GM12878 (cell line): Measurements from ENCODE around the gene CAMTA1. TPM values are rescaled to one million over a fixed set of nuclear protein-coding genes. Genes with fewer than 3 reads are reported as not detected.

Source experiments
- ATAC-seq: fragments of 200-7000 bp; cut with Tn5 transposase; 3 replicates; pipeline ENCODE4 v1.9.1; 2020; ENCODE audit warnings: mild to moderate bottlenecking, moderate library complexity
- BruUV-seq: library from RNA; stranded (reverse); fragments of 400-500 nt; replicated peaks from 2 replicates; lab custom pipeline; 2021; lab: Mats Ljungman, UMichigan
- CTCF ChIA-PET: fragments of 300-600 bp; sonication (Branson Sonifier 250); formaldehyde crosslinking; extraction: SDS; loops from one replicate; lab custom pipeline; 2021; ENCODE audit warnings: inconsistent platforms; lab: Yijun Ruan, JAX
- POLR2A ChIA-PET: fragments of 350-600 bp; formaldehyde crosslinking; extraction: SDS; loops from one replicate; lab custom pipeline; 2021; ENCODE audit warnings: inconsistent platforms; lab: Charles Lee
- RAD21 ChIA-PET: fragments of 300-600 bp; sonication (Branson Sonifier 250); formaldehyde crosslinking; loops from one replicate; lab custom pipeline; 2023; ENCODE audit warnings: antibody characterized with exemption; ENCODE audit not compliant: unreplicated experiment; lab: Charles Lee
- SMC1A ChIA-PET: fragments of 300-600 bp; sonication (Branson Sonifier 250); formaldehyde crosslinking; loops from one replicate; lab custom pipeline; 2023; ENCODE audit not compliant: unreplicated experiment, uncharacterized antibody; lab: Charles Lee
- DNase-seq: peaks from one replicate; pipeline ENCODE4 v3.0.0-alpha.2; 2011; ENCODE audit warnings: low read depth, low spot score
- FAIRE-seq: peaks from 3 replicates; lab custom pipeline; 2011; peaks lifted over from hg19 to GRCh38; lab: Jason Lieb, UNC
- H2AFZ ChIP-seq: 2 replicates; pipeline ENCODE4 v1.6.0; 2011; ENCODE audit warnings: low read depth, low read length, control low read depth; ENCODE audit not compliant: control insufficient read depth
- H3K27ac ChIP-seq: 2 replicates; pipeline ENCODE4 v1.5.1; 2011; ENCODE audit warnings: control low read depth; ENCODE audit not compliant: control insufficient read depth, insufficient read depth
- H3K27me3 ChIP-seq, 2 experiments: replicated peaks in 1 of 2; 2 replicates each; pipeline versions ENCODE4 v1.6.0 to v1.6.1; 2011; ENCODE audit warnings: low read length in 1 of 2; ENCODE audit not compliant: control insufficient read depth in 2 of 2, insufficient read depth in 2 of 2
- H3K36me3 ChIP-seq, 2 experiments: 2 replicates each; pipeline ENCODE4 v1.5.1; 2011; ENCODE audit warnings: low read length in 1 of 2; ENCODE audit not compliant: control insufficient read depth in 2 of 2, insufficient read depth in 2 of 2
- H3K4me1 ChIP-seq: 2 replicates; pipeline ENCODE4 v1.6.1; 2011; ENCODE audit warnings: mild to moderate bottlenecking, low read length, moderate library complexity, mixed read lengths; ENCODE audit not compliant: control insufficient read depth, insufficient read depth
- H3K4me2 ChIP-seq: 2 replicates; pipeline ENCODE4 v1.6.0; 2011; ENCODE audit warnings: control low read depth; ENCODE audit not compliant: control insufficient read depth, insufficient read depth
- H3K4me3 ChIP-seq: fragments of 200-600 bp; sonication (generic); 2 replicates; pipeline ENCODE4 v1.5.1; 2016
- H3K79me2 ChIP-seq: 2 replicates; pipeline ENCODE4 v1.6.0; 2011; ENCODE audit warnings: low read length; ENCODE audit not compliant: control insufficient read depth, insufficient read depth
- H3K9ac ChIP-seq: 2 replicates; pipeline ENCODE4 v1.8.0; 2011; ENCODE audit warnings: low read length, control low read depth, mixed read lengths; ENCODE audit not compliant: control insufficient read depth, insufficient read depth
- H3K9me3 ChIP-seq: replicated peaks from 3 replicates; pipeline ENCODE4 v1.5.1; 2011; ENCODE audit warnings: mild to moderate bottlenecking, low read length; ENCODE audit not compliant: control insufficient read depth, insufficient read depth
- H4K20me1 ChIP-seq: 2 replicates; pipeline ENCODE4 v1.6.0; 2011; ENCODE audit not compliant: control insufficient read depth, insufficient read depth
- DPF2 ChIP-seq: fragments of 450-650 bp; IDR thresholded peaks from 2 replicates; pipeline ENCODE4 v1.6.1; 2017; ENCODE audit warnings: mild to moderate bottlenecking
- KLF5 ChIP-seq: fragments of 450-650 bp; IDR thresholded peaks from 2 replicates; pipeline ENCODE4 v1.6.1; 2014; ENCODE audit warnings: mild to moderate bottlenecking; ENCODE audit not compliant: partially characterized antibody
- NFYB ChIP-seq: IDR thresholded peaks from 2 replicates; pipeline ENCODE4 v1.6.1; 2011; ENCODE audit warnings: low read depth, mild to moderate bottlenecking, low read length, improper control_type of control experiment, moderate library complexity; ENCODE audit not compliant: insufficient read depth
- POLR2A ChIP-seq: IDR thresholded peaks from 2 replicates; pipeline ENCODE4 v1.6.1; 2011; ENCODE audit warnings: low read depth, mild to moderate bottlenecking, low read length
- SP1 ChIP-seq: IDR thresholded peaks from one replicate; pipeline ENCODE4 v1.6.1; 2011; ENCODE audit warnings: low read depth, low read length
- TAF1 ChIP-seq: IDR thresholded peaks from 2 replicates; pipeline ENCODE4 v1.6.1; 2011; ENCODE audit warnings: mild to moderate bottlenecking, low read depth, low read length, borderline replicate concordance
- TBL1XR1 ChIP-seq: IDR thresholded peaks from 2 replicates; pipeline ENCODE4 v1.6.1; 2012; ENCODE audit warnings: low read depth, low read length, improper control_type of control experiment
- YBX1 ChIP-seq: fragments of 450-650 bp; IDR thresholded peaks from 2 replicates; pipeline ENCODE4 v1.6.1; 2016; ENCODE audit warnings: antibody characterized with exemption
- YY1 ChIP-seq: IDR thresholded peaks from 2 replicates; pipeline ENCODE4 v1.6.1; 2011; ENCODE audit warnings: low read depth, mild to moderate bottlenecking, low read length
- ZNF622 ChIP-seq: fragments of 450-650 bp; IDR thresholded peaks from 2 replicates; pipeline ENCODE4 v1.6.1; 2017; ENCODE audit warnings: mild to moderate bottlenecking, inconsistent platforms
- WGBS: methylation state at CpG from one replicate; pipeline ENCODE4 v1.1.6; 2016; ENCODE audit warnings: low lambda C conversion rate; ENCODE audit not compliant: insufficient replicate concordance, insufficient coverage; ENCODE audit errors: missing lambda C conversion rate; 5-methylcytosine and 5-hydroxymethylcytosine counted together
- in situ Hi-C: fragments of 300-500 bp; cut with MboI; formaldehyde crosslinking; loops from 9 replicates; pipeline ENCODE4 v1.14.3; 2018; ENCODE audit warnings: mixed read lengths
- intact Hi-C: fragments of 100-400 bp; cut with micrococcal nuclease; formaldehyde crosslinking; loops from one replicate; pipeline ENCODE4 v1.14.2; 2022; ENCODE audit not compliant: unreplicated experiment
- polyA plus RNA-seq, 11 experiments: library from polyadenylated mRNA; depleted of rRNA in 4 of 11; unstranded in 6 of 11; stranded (reverse) in 5 of 11; fragments of >200 nt; fragmentation: Nextera tagmentation in 4 of 11; fragmentation: Illumina TruSeq in 1 of 11; extraction: Ambion mirVana in 4 of 11; extraction: Trizol in 1 of 11; gene quantifications; 1 replicate in 1 of 11; 2 replicates in 10 of 11; pipeline versions ENCODE4 v1.2.1 to v1.2.3, GENCODE V29; 2011 to 2016; ENCODE audit warnings: inconsistent platforms in 2 of 11, missing spikeins in 2 of 11, low read depth in 1 of 11
- total RNA-seq, 4 experiments: library from RNA; depleted of rRNA in 3 of 4; stranded (reverse); fragments of >200 nt in 3 of 4; fragmentation: Illumina TruSeq in 1 of 4; extraction: Trizol in 1 of 4; gene quantifications; 2 replicates each; pipeline versions ENCODE4 v1.2.1 to v1.2.3, GENCODE V29; 2013 to 2021
- TF ChIP-seq, protein P1 (sequence below): fragments of 450-650 bp; IDR thresholded peaks from 2 replicates; pipeline ENCODE4 v1.6.1; 2016; ENCODE audit warnings: mild to moderate bottlenecking
- TF ChIP-seq, protein P2 (sequence below): fragments of 450-650 bp; IDR thresholded peaks from 2 replicates; pipeline ENCODE4 v1.6.1; 2016; ENCODE audit warnings: mild to moderate bottlenecking
- TF ChIP-seq, protein P3 (sequence below): IDR thresholded peaks from 2 replicates; pipeline ENCODE4 v1.6.1; 2012; ENCODE audit warnings: improper control_type of control experiment, low read depth, low read length; ENCODE audit not compliant: insufficient replicate concordance

Gene CAMTA1
- total and polyA plus RNA-seq, 10 of the 15 experiments (the other 5 are each of a cell fraction or from before 2014, with no cell fraction given) = 37.7 to 148 (median 76.4) TPM

DNA sequence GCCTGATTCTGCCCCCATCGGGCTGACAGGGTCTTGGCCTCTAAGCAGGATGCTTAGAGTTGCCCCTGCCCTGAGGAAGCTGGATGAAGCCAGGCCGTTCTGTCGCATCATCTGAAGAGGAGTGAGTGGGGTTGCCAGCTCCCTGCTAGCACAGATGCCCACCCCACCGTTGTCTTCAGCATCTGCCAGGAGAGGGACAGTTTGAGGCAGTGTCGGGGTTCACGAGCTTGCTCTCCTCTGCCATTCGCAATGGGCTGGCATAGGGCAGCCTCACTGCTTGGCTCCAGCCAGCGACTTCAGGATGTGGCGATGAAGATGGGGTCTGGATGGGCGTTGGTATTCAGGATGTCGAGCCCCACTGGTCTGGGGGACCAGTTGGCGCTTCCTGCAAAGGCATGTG, 840.1 kb downstream of the CAMTA1 start (continued):
- no peak for TF ChIP-seq NFYB
- TF ChIP-seq SP1 = no peak
- no peak for TF ChIP-seq TBL1XR1
- no peak for TF ChIP-seq ZNF622
- TF ChIP-seq, protein P1, sequence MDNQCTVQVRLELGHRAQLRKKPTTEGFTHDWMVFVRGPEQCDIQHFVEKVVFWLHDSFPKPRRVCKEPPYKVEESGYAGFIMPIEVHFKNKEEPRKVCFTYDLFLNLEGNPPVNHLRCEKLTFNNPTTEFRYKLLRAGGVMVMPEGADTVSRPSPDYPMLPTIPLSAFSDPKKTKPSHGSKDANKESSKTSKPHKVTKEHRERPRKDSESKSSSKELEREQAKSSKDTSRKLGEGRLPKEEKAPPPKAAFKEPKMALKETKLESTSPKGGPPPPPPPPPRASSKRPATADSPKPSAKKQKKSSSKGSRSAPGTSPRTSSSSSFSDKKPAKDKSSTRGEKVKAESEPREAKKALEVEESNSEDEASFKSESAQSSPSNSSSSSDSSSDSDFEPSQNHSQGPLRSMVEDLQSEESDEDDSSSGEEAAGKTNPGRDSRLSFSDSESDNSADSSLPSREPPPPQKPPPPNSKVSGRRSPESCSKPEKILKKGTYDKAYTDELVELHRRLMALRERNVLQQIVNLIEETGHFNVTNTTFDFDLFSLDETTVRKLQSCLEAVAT = no peak
- no peak for TF ChIP-seq POLR2A
- TF ChIP-seq TAF1 = no peak

DNA sequence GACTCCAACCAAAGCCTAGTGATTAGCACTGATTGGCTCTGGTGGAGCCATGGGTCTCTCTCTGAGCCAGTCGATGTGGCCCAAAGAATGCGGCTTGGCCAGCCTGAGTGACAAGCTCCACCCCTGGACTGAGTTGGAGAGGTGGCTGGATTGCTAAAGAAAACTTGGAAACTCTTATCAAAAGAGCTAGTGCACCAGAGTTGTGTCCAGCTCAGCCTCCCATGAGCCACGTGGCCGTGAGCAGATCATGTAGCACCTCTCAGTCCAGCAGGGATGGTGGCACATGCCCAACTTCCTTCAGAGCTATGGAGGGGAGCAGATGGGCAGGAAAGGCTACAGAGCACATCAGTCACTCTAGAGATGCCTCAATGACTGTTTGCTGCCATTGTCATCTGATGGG, 843.0 kb downstream of the CAMTA1 start:
- H3K36me3 ChIP-seq = no peaks in the 10 kb centered on the region
- ATAC-seq (no peak), FAIRE-seq (no peak), DNase-seq (no peak)
- no peaks in the 10 kb centered on the region for H4K20me1 ChIP-seq
- TF ChIP-seq YBX1 (no peak), KLF5 (no peak), DPF2 (no peak), YY1 (no peak)
- TF ChIP-seq, protein P2, sequence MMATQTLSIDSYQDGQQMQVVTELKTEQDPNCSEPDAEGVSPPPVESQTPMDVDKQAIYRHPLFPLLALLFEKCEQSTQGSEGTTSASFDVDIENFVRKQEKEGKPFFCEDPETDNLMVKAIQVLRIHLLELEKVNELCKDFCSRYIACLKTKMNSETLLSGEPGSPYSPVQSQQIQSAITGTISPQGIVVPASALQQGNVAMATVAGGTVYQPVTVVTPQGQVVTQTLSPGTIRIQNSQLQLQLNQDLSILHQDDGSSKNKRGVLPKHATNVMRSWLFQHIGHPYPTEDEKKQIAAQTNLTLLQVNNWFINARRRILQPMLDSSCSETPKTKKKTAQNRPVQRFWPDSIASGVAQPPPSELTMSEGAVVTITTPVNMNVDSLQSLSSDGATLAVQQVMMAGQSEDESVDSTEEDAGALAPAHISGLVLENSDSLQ = no peak
- TF ChIP-seq, protein P3, sequence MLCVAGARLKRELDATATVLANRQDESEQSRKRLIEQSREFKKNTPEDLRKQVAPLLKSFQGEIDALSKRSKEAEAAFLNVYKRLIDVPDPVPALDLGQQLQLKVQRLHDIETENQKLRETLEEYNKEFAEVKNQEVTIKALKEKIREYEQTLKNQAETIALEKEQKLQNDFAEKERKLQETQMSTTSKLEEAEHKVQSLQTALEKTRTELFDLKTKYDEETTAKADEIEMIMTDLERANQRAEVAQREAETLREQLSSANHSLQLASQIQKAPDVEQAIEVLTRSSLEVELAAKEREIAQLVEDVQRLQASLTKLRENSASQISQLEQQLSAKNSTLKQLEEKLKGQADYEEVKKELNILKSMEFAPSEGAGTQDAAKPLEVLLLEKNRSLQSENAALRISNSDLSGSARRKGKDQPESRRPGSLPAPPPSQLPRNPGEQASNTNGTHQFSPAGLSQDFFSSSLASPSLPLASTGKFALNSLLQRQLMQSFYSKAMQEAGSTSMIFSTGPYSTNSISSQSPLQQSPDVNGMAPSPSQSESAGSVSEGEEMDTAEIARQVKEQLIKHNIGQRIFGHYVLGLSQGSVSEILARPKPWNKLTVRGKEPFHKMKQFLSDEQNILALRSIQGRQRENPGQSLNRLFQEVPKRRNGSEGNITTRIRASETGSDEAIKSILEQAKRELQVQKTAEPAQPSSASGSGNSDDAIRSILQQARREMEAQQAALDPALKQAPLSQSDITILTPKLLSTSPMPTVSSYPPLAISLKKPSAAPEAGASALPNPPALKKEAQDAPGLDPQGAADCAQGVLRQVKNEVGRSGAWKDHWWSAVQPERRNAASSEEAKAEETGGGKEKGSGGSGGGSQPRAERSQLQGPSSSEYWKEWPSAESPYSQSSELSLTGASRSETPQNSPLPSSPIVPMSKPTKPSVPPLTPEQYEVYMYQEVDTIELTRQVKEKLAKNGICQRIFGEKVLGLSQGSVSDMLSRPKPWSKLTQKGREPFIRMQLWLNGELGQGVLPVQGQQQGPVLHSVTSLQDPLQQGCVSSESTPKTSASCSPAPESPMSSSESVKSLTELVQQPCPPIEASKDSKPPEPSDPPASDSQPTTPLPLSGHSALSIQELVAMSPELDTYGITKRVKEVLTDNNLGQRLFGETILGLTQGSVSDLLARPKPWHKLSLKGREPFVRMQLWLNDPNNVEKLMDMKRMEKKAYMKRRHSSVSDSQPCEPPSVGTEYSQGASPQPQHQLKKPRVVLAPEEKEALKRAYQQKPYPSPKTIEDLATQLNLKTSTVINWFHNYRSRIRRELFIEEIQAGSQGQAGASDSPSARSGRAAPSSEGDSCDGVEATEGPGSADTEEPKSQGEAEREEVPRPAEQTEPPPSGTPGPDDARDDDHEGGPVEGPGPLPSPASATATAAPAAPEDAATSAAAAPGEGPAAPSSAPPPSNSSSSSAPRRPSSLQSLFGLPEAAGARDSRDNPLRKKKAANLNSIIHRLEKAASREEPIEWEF = no peak
- SMC1A ChIA-PET = no interaction called here
- H3K4me3 ChIP-seq = no peak overlapping the region
- POLR2A ChIA-PET = no interaction called here
- H3K27ac ChIP-seq = no peak overlapping the region
- no peaks in the 10 kb centered on the region for H3K79me2 ChIP-seq
- no peak overlapping the region for H3K4me2 ChIP-seq
- RAD21 ChIA-PET = no interaction called here
- H3K27me3 ChIP-seq = peaks cover 10 to 12% of the 10 kb centered on the region in 2 experiments
- in situ Hi-C loops (no loop called here), intact Hi-C loops (no loop called here)
- CTCF ChIA-PET = no interaction called here
- no peak overlapping the region for H3K9ac ChIP-seq
- WGBS = 14% methylated on average over 4 of the region's 4 CpGs
- no peaks in the 10 kb centered on the region for H3K9me3 ChIP-seq
- no TSS peak for BruUV-seq
- H3K4me1 ChIP-seq = no peaks in the 10 kb centered on the region
- H2AFZ ChIP-seq = no peak overlapping the region
